ENCODE data around the gene PTPRT.

Gene PTPRT

DNA sequence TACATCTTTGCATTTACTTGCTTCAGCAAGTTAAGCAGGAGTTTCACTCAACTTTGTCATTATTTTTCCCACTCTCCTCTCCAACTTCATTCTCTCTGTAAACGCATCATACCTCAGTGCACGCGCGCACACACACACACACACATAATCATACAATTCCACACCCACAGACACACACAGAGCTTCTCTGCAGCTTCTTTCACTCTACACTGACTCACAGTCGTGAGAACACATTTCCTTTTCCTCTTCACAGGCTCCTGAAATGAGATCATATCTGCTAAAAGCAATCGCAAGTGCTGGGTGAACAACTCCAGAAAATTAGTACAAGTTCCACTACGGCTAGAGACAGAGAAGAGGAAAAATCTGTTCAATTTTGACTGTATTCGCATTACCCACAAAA lies 215.4 kb downstream of the PTPRT start:
- no peak for DNase-seq (ENCODE audit: low read depth in 2 of 2)

DNA sequence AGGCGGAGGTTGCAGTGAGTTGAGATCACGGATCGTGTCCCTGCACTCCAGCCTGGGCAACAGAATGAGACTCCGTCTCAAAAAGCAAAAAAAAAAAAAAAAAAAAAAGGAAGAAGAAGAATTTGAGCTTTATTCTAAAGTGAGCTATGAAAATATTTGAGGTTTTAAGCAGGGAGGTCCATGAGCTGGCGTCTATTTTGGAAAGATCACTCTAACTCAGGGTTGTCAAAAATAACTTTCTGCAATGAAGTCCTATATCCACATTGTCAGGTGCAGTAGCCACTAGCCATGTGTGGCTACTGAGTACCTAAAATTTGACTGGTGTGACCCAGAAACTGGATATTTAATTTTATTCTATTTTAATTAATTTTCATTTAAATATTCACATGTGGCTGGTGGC lies 217.1 kb downstream of the PTPRT start:
- no peak for DNase-seq (ENCODE audit: low read depth in 2 of 2)

GRCh38 chr20:42968746-42969145 lies 221.0 kb downstream of the PTPRT start:
- DNase-seq (ENCODE audit: low read depth in 2 of 2), result no peak

DNA sequence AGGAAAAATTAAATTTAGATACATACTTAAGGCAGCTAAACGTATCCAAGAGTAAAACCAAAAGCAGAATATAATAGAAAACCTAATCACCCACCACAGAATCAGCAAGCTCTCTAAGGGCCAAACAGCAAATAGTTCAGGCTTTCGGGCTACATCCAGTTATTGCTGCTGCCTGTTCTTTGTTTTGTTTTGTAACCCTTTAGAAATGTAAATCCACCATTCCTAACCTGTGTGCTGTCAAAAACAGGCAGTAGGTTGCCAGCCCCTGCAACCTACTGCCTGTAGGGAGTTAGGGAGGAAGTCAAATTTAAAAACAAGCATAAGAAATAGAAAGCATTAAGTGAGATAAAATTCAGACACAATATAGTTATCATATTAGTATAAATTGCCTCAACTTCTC lies 225.9 kb downstream of the PTPRT start:
- no peak for DNase-seq (ENCODE audit: low read depth in 2 of 2)

DNA sequence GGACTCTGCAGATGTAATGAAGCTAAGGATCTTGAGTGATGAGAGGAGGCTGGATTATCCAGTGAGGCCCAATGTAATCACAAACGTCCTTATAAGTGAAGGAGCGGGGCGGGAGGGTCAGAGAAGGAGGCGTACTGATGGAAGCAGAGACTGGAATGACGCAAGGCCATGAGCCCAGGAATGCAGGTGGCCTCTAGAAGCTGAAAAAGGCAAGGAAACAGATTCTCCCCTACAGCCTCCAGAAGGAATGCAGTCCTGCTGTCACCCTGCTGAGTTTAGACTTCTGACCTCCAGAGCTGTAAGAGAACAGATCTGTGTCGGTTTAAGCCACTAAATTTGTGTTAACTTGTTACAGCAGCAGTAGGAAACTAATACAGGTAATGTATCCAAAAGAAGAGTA lies 227.9 kb downstream of the PTPRT start:
- no peak for DNase-seq (ENCODE audit: low read depth in 2 of 2)

- no peak for DNase-seq (ENCODE audit: low read depth in 2 of 2)
These were observed 229.7 kb downstream of the PTPRT start for GRCh38 chr20:42959996-42960395.

- DNase-seq (ENCODE audit: low read depth in 2 of 2), result no peak
These were observed 231.2 kb downstream of the PTPRT start for GRCh38 chr20:42958367-42959069.

- no peak for DNase-seq (ENCODE audit: low read depth in 2 of 2)
These were observed 232.0 kb downstream of the PTPRT start for GRCh38 chr20:42957704-42958095.

DNA sequence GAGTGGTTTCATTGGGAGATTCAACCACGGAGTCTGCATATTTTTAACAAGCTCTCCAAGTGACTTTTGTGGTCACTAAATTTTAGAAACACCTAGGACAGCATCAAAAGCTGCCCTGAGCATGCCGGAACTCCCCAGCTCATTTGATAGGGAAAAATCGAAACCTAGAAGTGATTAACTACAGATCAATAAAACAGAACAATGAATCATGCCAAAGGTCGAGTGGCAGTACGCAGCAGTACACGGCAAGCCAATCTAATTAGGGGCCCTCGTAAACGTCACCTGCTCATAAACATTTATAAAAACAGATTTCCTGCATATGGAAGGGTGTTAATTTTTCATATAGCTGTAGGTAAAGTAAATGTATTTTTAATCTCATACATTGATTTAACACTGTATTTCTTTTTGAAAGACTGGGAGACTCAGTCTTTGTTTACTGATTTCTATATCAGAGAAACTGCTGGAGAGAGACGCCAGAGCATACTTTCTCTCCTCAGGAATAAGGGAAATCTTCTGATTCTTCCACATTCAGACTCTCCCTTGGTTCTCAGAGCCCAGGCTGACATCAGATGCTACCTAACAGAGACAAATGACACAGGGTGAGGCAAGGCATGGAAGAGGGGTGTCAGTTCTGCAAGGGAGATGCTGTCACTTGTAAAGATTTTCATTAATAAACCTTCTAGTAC lies 232.5 kb downstream of the PTPRT start:
- DNase-seq (ENCODE audit: low read depth in 2 of 2), result no peak

DNA sequence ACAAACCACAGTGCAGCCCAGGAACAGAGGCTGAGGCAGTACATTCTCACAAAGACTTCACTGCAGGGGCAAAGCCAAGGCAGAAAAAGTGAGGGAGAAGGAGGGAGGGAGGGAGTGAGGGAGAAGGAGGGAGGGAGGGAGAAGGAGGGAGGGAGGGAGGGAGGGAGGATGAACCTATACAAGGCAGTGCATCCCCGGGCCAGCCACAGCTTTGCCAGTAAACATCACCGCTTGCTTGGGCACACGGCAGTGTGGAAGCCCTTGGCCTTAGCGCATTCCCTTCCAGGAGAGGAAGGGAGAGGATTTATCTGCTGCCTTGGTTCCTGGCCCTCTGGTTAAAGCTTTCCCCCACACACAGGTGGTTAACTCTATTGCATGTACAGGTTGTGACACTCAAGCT lies 234.0 kb downstream of the PTPRT start:
- DNase-seq (ENCODE audit: low read depth in 2 of 2), result no peak

DNA sequence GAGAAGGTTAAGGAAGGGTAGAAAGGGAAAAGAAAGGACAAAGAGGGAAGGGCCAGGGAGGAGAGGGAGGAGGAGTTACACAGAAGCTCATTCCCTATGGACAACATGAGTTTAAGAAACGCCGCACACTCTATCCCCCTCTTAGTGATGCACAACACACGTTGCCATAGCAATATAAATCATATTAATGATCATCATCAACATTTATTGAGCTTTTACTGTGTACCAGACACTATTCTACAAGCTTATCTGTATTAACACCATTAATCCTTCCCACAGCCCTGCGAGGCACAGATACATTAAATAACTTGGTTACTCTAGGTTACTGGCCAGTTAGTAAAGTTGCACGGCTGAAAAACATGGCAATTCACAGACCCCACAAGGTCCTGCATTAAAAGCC lies 234.8 kb downstream of the PTPRT start:
- no peak for DNase-seq (ENCODE audit: low read depth in 2 of 2)

DNA sequence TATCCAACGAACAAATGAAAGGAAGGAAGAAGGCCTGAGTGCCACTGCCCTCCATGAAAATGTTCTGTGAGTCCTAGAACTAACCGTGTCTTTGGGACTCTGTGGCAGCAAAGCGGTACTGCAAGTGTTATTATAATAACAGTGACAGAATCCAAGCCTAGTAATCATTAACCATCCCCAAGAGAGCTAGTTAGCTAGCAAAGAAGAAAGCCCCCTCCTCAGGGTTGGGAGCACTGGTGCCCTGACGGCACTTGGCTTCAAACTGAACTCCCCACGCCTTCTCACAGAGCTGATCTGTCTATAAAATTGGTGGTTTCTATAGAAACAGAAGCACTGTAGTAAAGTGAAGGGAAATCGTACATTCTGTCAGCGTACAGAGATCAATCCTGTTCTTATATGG lies 239.8 kb downstream of the PTPRT start:
- DNase-seq (ENCODE audit: low read depth in 2 of 2), result no peak

DNA sequence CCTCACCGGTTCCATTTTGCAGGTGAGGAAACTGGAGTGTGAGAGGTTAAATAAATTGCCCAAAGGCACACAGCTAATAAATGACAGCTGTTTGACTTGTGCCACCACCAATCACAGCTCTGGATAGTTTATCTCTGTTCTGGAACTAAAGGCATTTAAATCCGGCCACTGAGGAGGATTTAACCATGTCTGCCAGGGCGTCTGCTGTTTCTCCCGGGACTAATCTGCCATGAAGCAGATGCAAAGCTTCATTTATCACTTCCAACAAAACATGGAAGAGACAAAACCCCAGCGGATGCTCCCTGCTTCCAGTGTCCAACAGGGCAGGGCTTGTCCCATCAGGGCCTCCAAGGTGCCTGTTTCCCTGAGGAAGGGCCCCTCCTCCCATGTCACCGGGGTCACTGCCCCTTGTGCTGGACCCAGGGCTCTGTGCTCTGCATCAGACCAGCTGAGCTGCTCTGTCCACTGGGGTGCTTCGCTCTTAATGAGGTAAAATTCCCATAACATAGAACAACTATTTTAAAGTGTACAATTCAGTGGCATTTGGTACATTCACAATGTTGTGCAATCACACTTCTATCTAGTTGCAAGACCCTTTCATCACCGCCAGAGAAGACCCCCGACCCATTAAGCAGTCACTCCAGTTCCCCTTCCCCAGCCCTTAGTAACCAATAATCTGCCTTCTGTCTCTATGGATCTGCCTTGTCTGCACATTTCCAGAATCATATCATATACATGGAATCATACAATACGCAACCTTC lies 244.3 kb downstream of the PTPRT start:
- DNase-seq (ENCODE audit: low read depth in 2 of 2), result no peak

- DNase-seq (ENCODE audit: low read depth in 2 of 2), result no peak
These were observed 248.1 kb downstream of the PTPRT start for GRCh38 chr20:42941629-42942028.

- DNase-seq (ENCODE audit: low read depth in 2 of 2), result no peak
These were observed 251.1 kb downstream of the PTPRT start for GRCh38 chr20:42938441-42939205.

DNA sequence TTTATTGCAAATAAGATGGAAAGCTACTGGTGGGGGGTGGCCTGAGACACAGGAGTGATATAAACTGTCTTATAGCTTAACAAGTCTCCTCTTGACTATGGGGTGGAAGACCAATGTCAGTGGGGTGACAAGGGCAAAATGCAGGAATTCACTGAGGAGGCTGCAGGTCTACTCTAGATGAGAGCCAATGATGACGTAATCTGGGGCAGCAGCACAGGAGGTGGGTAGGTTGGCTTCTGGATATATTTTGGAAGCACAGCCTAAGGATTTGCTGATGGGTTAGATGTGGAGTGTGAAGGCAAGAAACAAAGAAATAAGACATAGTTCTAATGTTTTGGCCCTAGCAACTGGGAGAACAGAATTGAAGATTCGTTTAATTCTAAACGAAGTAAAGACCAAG lies 253.2 kb downstream of the PTPRT start:
- no peak for DNase-seq (ENCODE audit: low read depth in 2 of 2)

- DNase-seq (ENCODE audit: low read depth in 2 of 2), result no peak
These were observed 265.5 kb downstream of the PTPRT start for GRCh38 chr20:42924215-42924614.

- no peak for DNase-seq (ENCODE audit: low read depth in 2 of 2)
These were observed 266.3 kb downstream of the PTPRT start for GRCh38 chr20:42923348-42923918.

GRCh38 chr20:42920776-42921175 lies 268.9 kb downstream of the PTPRT start:
- no peak for DNase-seq (ENCODE audit: low read depth in 2 of 2)

DNA sequence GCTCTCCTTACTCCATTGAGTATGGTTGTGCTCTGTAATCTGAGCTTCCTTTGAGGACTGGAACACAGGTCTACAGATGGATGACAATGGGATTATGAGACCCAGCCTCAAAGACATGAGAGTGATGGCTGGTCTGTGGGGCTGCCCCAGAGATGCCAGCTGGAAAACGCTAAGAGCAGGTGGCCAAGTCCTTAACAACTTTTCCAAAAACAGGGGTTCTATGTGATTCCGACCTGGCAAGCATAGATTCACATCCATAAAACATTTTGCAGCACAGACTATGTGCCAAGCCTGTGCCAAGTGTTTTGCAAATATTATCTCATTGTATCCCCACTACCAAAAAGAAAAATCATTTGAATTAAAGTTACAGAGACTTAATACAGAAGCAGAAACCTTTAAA lies 270.4 kb downstream of the PTPRT start:
- DNase-seq (ENCODE audit: low read depth in 2 of 2), result no peak

DNA sequence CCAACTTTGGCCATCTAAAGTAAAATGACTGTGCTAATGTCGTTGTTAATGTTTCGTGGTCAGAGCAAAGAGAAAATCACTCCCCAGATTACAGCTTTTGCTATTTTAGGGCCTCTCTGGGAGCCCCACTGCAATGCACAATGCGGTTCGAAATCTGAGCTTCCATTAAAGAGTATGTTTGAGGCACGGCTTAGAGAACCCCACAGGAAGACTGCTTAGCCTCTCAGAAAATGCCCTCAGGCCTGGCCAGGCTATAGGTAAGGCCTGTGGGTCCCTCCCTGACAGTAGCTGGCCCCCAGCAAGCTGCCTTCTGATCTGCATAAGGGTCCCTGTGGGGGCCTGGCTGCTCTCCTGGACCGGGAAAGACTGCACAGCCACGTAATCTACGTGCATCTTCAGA lies 274.6 kb downstream of the PTPRT start:
- no peak for DNase-seq (ENCODE audit: low read depth in 2 of 2)

- DNase-seq (ENCODE audit: low read depth in 2 of 2), result no peak
These were observed 275.4 kb downstream of the PTPRT start for GRCh38 chr20:42914302-42914701.

Data from stimulated activated CD4-positive, alpha-beta T cell treated with anti-CD3 and anti-CD28 coated beads, Interleukin-4, amount 100 ng/mL, for 48 hours (primary cell).